GM10266 (cell line): ENCODE data around the gene ELMO3.

Experiments used
- DNase-seq: peaks from one replicate; pipeline ENCODE4 v3.0.0; 2012; ENCODE audit errors: extremely low spot score
- TF ChIP-seq, protein P1 (sequence below): IDR thresholded peaks from 2 replicates; pipeline ENCODE4 v1.5.1; 2012; ENCODE audit warnings: mild to moderate bottlenecking, low read depth; ENCODE audit not compliant: control insufficient read depth, insufficient read depth; ENCODE audit errors: missing control alignments

The ELMO3 gene

DNA sequence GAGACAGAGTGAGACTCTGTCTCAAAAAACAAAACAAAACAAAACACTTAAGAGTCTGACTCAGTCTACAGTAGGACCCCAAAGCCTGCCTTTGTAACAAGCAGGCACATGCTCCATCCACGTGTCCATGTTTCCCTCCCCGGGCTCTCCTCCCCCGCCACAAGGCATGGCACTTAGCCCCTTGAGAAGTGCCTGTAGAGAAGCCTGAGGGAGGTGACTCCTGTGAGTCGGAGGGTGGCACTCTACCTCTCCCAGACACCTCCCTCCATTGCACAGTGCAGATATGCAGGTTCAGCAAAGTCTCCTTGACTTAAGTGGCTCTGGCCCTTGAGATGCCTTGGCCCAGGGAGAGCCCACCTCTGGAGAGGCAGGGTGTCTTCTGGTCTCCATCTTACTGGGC is 41.6 kb downstream of the ELMO3 start:
- TF ChIP-seq, protein P1, sequence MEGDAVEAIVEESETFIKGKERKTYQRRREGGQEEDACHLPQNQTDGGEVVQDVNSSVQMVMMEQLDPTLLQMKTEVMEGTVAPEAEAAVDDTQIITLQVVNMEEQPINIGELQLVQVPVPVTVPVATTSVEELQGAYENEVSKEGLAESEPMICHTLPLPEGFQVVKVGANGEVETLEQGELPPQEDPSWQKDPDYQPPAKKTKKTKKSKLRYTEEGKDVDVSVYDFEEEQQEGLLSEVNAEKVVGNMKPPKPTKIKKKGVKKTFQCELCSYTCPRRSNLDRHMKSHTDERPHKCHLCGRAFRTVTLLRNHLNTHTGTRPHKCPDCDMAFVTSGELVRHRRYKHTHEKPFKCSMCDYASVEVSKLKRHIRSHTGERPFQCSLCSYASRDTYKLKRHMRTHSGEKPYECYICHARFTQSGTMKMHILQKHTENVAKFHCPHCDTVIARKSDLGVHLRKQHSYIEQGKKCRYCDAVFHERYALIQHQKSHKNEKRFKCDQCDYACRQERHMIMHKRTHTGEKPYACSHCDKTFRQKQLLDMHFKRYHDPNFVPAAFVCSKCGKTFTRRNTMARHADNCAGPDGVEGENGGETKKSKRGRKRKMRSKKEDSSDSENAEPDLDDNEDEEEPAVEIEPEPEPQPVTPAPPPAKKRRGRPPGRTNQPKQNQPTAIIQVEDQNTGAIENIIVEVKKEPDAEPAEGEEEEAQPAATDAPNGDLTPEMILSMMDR: no peak
- DNase-seq: no peak

DNA sequence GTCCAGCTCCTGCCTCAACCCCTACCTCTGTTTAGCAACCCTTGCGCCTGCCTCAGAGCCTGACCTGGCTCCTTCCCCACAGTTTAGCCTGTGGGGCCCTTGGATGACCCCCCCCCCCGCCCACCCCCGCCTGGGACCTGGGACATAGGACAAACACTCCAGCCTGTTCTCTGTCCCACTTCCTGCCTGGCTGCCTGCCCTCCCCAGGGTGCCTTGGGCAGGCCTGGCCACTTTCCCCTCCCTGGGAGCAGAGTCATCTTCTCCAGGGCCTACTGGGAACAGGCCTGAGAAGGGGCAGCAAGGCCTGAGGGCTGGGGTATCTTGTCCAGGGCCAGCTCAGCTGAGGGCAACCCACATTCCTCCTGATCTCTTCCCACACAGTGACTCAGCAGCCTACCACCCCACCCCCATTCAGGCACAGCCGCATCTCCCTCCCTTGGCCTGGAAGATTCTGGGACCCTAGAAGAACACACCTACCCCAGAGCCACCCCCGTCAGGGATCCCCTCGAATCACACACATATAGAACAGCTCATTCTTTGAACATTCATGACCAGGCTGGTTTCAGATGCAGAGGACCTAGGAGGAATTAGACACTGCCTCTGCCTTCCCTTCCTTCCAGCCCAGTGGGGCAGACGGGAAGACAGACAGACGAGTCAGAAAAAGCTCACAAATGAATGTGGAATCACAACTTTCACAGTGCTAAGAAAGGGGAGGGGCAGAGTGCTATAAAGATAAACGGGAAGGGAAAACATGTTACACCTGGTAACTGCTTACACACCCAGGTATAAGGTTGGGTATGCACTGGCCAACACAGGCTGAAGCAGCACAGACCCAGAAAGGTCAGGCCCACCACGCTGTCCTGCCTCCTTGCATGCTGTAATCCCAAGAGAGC is 42.3 kb downstream of the ELMO3 start:
- no peak for DNase-seq
- TF ChIP-seq, protein P1: no peak

DNA sequence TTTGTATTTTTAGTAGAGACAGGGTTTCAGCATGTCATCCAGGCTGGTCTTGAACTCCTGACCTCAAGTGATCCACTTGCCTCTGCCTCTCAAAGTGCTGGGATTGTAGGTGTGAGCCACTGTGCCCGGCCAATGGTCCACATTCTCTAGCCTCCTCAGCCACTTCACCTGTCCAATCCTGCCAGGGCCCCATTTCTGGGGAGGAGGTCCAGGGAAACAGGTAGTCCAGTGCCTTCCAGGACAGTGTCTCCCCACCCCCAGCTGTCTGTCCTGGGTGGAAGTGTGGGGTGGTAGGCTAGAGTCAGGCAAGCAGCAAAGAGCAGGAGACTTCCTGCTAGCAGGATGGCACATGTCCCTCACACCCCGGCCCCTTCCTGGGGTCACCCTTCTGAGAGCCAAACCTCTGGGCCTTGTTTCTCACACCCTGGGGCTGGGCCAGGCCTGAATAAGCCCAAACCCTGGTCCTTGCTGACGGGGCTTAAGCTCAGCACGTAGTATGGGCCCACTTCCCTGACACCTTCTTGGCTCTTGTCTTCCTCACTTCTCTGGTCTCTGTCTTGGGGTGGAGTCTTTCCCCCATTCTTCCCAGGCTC is 43.3 kb downstream of the ELMO3 start:
- TF ChIP-seq, protein P1: no peak
- DNase-seq: no peak

DNA sequence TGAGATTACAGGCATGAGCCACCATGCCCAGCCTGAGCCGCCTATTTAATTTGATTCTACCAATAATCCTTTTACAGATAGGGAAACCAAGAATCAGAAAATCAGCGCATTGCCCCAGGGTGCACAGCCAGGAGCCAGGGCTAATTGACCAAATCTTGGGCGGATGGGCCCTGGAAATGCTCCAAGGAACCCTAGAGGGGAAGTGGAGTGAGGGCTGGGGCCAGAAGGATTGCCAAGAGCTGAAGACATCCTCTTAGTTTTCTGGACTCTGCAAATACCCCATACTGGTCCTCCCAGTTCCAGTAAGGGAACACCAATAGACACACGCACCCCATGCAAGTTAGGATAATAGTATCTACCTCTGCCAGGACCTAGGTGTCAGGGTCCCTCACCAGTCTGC is 44.5 kb downstream of the ELMO3 start:
- TF ChIP-seq, protein P1: no peak
- DNase-seq: no peak

DNA sequence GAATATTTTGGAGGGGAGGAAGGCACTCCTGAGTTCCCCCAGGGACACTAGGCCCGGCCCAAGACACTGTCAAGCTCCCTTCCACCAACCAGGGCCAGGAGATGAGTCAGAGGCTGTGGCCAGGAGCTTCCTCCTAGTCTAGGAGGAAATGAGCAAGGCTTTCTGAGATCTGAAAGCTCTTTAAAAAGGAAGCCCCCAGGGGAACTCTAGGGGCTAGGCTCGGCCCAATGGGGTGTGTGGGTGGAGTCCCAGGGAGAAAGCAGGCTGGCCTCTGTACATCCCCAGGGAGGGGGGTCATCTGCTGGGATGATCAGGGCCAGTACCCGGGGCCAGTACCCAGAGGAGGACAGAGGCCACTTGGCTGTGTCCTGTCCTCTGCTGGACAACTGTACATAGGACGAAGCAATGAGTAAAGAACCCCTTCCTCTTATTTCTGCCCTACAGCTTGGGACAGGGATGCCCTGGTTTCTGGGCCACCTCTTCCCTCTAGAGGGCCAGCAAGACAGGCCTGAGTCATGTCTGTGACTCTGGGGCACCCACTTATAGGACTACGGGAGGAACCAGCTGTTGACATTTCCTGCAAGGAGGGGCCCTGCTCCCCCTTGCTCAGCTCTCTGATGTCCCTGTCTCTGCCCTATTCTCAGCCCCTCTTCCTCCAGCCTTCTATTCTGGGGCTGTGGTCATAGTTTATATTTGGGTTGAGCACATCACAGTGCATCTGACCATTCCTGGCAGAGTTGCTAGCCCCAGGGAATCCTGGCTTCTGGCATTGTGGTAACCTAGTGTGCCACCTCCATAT is 45.7 kb downstream of the ELMO3 start:
- TF ChIP-seq, protein P1: no peak
- peak; percentile 90 for DNase-seq

DNA sequence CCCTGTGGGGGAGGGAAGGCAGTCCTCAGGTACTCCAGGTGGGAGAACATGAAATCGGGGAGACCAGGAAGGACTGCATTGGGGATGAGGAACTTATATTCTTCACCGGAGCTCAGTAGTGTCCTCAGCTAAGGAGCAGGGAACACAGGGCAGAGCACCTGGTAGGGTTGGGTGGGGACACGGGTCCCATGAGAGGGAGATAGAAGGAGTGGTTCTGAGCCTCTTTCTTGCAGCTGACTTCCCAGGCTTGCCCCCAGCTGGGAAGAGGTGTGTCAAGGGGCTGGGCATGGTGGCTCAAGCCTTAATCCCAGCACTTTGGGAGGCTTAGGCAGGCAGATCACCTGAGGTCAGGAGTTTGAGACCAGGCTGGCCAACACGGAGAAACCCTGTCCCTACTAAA is 46.3 kb downstream of the ELMO3 start:
- TF ChIP-seq, protein P1: no peak
- DNase-seq: no peak
